Measurements from ENCODE around the gene TMEM92.

TMEM92 gene

GRCh38 chr17:50263331-50264262, 10.7 kb upstream of the TMEM92 start:
- TF ChIP-seq CTCF (IDR thresholded peaks at IDR 0.05; ENCODE audit: low read depth, low read length), result no peak
- no peak overlapping the region for H3K4me3 ChIP-seq (ENCODE audit: low read depth, low read length)

DNA sequence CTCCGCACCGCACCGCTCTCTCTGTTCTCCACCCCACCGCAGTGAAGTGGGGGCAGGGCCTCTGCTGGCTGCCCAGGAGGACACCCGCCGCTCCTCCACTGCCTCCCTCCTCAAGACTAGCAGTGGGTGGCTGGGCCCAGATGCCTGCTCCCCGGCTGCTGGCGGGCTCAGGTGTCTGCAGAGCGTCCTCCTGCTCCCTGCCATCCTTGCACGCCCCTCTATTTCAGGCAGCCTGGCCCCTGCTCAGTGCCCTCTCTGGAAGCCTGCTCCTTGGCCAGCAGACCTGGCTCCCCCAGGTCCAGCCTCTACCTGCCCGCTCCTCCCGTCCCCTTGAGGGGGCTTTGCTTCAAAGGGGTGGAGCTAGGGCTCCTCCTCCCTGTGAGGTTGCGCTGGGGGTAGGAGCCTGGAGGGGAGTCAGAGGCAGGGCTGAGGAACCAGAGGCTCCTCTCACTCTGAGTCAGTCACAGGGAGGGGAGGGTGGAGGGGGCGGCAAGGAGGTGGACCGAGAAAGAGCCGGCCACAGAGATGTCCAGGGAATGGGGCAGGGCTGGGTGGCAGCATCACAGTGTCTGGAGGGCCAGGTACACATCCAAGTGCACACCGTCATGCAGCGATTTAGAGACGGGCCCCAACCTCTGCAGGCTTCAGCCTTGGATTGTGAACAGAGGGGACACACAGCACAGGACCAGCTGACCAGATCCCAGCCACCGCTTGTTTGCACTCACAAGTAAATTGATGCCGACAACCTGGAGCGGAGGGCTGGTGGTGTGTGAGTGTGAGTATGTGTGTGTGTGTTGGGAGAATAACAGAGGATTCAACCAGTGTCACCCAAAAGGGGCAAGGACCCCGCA, 9.8 kb upstream of the TMEM92 start:
- H3K4me3 ChIP-seq (ENCODE audit: low read depth, low read length), result no peak overlapping the region
- no peak for TF ChIP-seq CTCF (IDR thresholded peaks at IDR 0.05; ENCODE audit: low read depth, low read length)

DNA sequence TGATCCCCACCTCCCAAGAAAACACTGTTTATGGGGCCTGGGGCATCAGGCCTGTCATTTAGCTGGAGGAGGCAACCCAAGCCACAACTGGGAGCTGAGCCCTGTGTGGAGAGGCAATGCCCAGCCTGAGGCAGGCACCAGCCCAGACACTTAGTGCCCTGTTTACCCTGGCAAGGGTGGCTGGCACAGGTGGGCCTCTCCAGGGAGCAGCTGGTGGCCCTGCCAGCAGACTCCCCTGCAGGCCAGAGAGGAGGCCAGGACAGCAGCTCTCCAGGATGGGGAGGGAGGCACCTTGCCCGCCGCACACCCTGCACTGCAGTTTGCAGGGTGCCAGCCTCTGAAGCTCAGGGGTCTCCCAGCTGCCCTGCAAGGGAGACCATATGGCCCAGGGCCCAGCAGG, 9.1 kb upstream of the TMEM92 start:
- no peak overlapping the region for H3K4me3 ChIP-seq (ENCODE audit: low read depth, low read length)
- TF ChIP-seq CTCF (IDR thresholded peaks at IDR 0.05; ENCODE audit: low read depth, low read length), result no peak

GRCh38 chr17:50265690-50266315, 8.5 kb upstream of the TMEM92 start:
- H3K4me3 ChIP-seq (ENCODE audit: low read depth, low read length), result no peak overlapping the region
- no peak for TF ChIP-seq CTCF (IDR thresholded peaks at IDR 0.05; ENCODE audit: low read depth, low read length)

GRCh38 chr17:50266384-50267073, 7.7 kb upstream of the TMEM92 start:
- H3K4me3 ChIP-seq (ENCODE audit: low read depth, low read length), result peak overlapping the region; percentile 16
- no peak; the same call in 1 of the 2 replicates for TF ChIP-seq CTCF (IDR thresholded peaks at IDR 0.05; ENCODE audit: low read depth, low read length)

- peak overlapping the region; percentile 16; the same call in 1 of the 2 replicates for H3K4me3 ChIP-seq (ENCODE audit: low read depth, low read length)
- TF ChIP-seq CTCF (IDR thresholded peaks at IDR 0.05; ENCODE audit: low read depth, low read length), result no peak
Observed at GRCh38 chr17:50267074-50267841, 7.0 kb upstream of the TMEM92 start.

Data from WI38 (cell line).